IPS DF 6.9 (cell line): Measurements from ENCODE around the gene CA10.

ENCODE experiments used
- DNase-seq: peaks from one replicate; pipeline ENCODE4 v3.0.0-alpha.2; 2013; ENCODE audit warnings: low read depth, low spot score
- H3K27ac ChIP-seq: one replicate; pipeline ENCODE4 v1.5.1; 2013; ENCODE audit warnings: low read length, control low read depth
- H3K27me3 ChIP-seq: 2 replicates; pipeline ENCODE4 v1.6.1; 2013; ENCODE audit warnings: mild to moderate bottlenecking, low read length; ENCODE audit not compliant: control insufficient read depth, insufficient read depth
- H3K36me3 ChIP-seq: 2 replicates; pipeline ENCODE4 v1.6.1; 2013; ENCODE audit warnings: low read length; ENCODE audit not compliant: control insufficient read depth, insufficient read depth
- H3K4me1 ChIP-seq: 2 replicates; pipeline ENCODE4 v1.6.1; 2013; ENCODE audit warnings: low read length; ENCODE audit not compliant: control insufficient read depth, insufficient read depth
- H3K4me3 ChIP-seq: 2 replicates; pipeline ENCODE4 v1.5.1; 2013; ENCODE audit warnings: mild to moderate bottlenecking, low read length
- H3K9me3 ChIP-seq: 2 replicates; pipeline ENCODE4 v1.6.1; 2013; ENCODE audit warnings: low read length, inconsistent platforms; ENCODE audit not compliant: control insufficient read depth, insufficient read depth
- WGBS: extraction: QIAGEN DNeasy Blood & Tissue Kit; methylation state at CpG from one replicate; pipeline ENCODE4 v1.1.7; 2013; ENCODE audit warnings: mixed read lengths, missing lambda C conversion rate; ENCODE audit not compliant: insufficient read length, insufficient coverage; 5-methylcytosine and 5-hydroxymethylcytosine counted together

CA10 gene

GRCh38 chr17:52027081-52027480, 131.4 kb downstream of the CA10 start:
- H3K4me1 ChIP-seq, result no peaks in the 10 kb centered on the region
- no peak for DNase-seq
- no peaks in the 10 kb centered on the region for H3K9me3 ChIP-seq
- no CpG with 5 or more reads among the region's 2 CpGs for WGBS
- no peak overlapping the region for H3K27ac ChIP-seq
- no peaks in the 10 kb centered on the region for H3K36me3 ChIP-seq
- no peak overlapping the region for H3K4me3 ChIP-seq
- no peaks in the 10 kb centered on the region for H3K27me3 ChIP-seq

GRCh38 chr17:52026075-52026474, 132.4 kb downstream of the CA10 start:
- Histone ChIP-seq H3K36me3 (no peaks in the 10 kb centered on the region), H3K4me1 (no peaks in the 10 kb centered on the region), H3K27me3 (no peaks in the 10 kb centered on the region), H3K4me3 (no peak overlapping the region), H3K9me3 (no peaks in the 10 kb centered on the region), H3K27ac (no peak overlapping the region)
- WGBS, result no CpG with 5 or more reads among the region's 2 CpGs
- no peak for DNase-seq

GRCh38 chr17:52025236-52025635, 133.3 kb downstream of the CA10 start:
- Histone ChIP-seq H3K9me3 (no peaks in the 10 kb centered on the region), H3K36me3 (no peaks in the 10 kb centered on the region), H3K4me1 (no peaks in the 10 kb centered on the region), H3K27me3 (no peaks in the 10 kb centered on the region), H3K27ac (no peak overlapping the region), H3K4me3 (no peak overlapping the region)
- no peak for DNase-seq

- no peak for DNase-seq
- Histone ChIP-seq H3K27ac (no peak overlapping the region), H3K9me3 (no peaks in the 10 kb centered on the region), H3K4me1 (no peaks in the 10 kb centered on the region), H3K36me3 (no peaks in the 10 kb centered on the region), H3K27me3 (no peaks in the 10 kb centered on the region), H3K4me3 (no peak overlapping the region)
- no CpG with 5 or more reads among the region's 2 CpGs for WGBS
These were observed 134.1 kb downstream of the CA10 start for GRCh38 chr17:52024300-52024870.

- H3K27me3 ChIP-seq, result no peaks in the 10 kb centered on the region
- no peaks in the 10 kb centered on the region for H3K9me3 ChIP-seq
- no peaks in the 10 kb centered on the region for H3K4me1 ChIP-seq
- no peaks in the 10 kb centered on the region for H3K36me3 ChIP-seq
- no CpG with 5 or more reads among the region's 1 CpG for WGBS
- H3K27ac ChIP-seq, result no peak overlapping the region
- no peak for DNase-seq
- no peak overlapping the region for H3K4me3 ChIP-seq
These were observed 147.4 kb downstream of the CA10 start for GRCh38 chr17:52011064-52011463.

- no peak for DNase-seq
- H3K9me3 ChIP-seq, result no peaks in the 10 kb centered on the region
- no peaks in the 10 kb centered on the region for H3K4me1 ChIP-seq
- H3K4me3 ChIP-seq, result no peak overlapping the region
- no peaks in the 10 kb centered on the region for H3K27me3 ChIP-seq
- H3K36me3 ChIP-seq, result no peaks in the 10 kb centered on the region
- no CpG with 5 or more reads among the region's 3 CpGs for WGBS
- H3K27ac ChIP-seq, result no peak overlapping the region
These were observed 158.9 kb downstream of the CA10 start for GRCh38 chr17:51999654-52000053.

- no peak overlapping the region for H3K4me3 ChIP-seq
- no peaks in the 10 kb centered on the region for H3K9me3 ChIP-seq
- no peak overlapping the region for H3K27ac ChIP-seq
- H3K27me3 ChIP-seq, result no peaks in the 10 kb centered on the region
- no peak for DNase-seq
- no CpG with 5 or more reads among the region's 2 CpGs for WGBS
- H3K4me1 ChIP-seq, result no peaks in the 10 kb centered on the region
- no peaks in the 10 kb centered on the region for H3K36me3 ChIP-seq
These were observed 160.8 kb downstream of the CA10 start for GRCh38 chr17:51997723-51998122.

- Histone ChIP-seq H3K36me3 (no peaks in the 10 kb centered on the region), H3K4me1 (no peaks in the 10 kb centered on the region), H3K9me3 (no peaks in the 10 kb centered on the region), H3K27me3 (no peaks in the 10 kb centered on the region), H3K4me3 (no peak overlapping the region), H3K27ac (no peak overlapping the region)
- DNase-seq, result no peak
These were observed 162.6 kb downstream of the CA10 start for GRCh38 chr17:51995797-51996403.

- Histone ChIP-seq H3K27me3 (no peaks in the 10 kb centered on the region), H3K27ac (no peak overlapping the region), H3K4me3 (no peak overlapping the region), H3K36me3 (no peaks in the 10 kb centered on the region), H3K4me1 (no peaks in the 10 kb centered on the region), H3K9me3 (no peaks in the 10 kb centered on the region)
- no peak for DNase-seq
- no CpG with 5 or more reads among the region's 8 CpGs for WGBS
These were observed 165.6 kb downstream of the CA10 start for GRCh38 chr17:51992864-51993416.

- DNase-seq, result no peak
- H3K27me3 ChIP-seq, result no peaks in the 10 kb centered on the region
- H3K27ac ChIP-seq, result no peak overlapping the region
- no peaks in the 10 kb centered on the region for H3K9me3 ChIP-seq
- no peak overlapping the region for H3K4me3 ChIP-seq
- no CpG with 5 or more reads among the region's 1 CpG for WGBS
- no peaks in the 10 kb centered on the region for H3K4me1 ChIP-seq
- H3K36me3 ChIP-seq, result no peaks in the 10 kb centered on the region
These were observed 187.4 kb downstream of the CA10 start for GRCh38 chr17:51971121-51971520.

- DNase-seq, result no peak
- WGBS, result no CpG with 5 or more reads among the region's 7 CpGs
- no peak overlapping the region for H3K27ac ChIP-seq
- no peaks in the 10 kb centered on the region for H3K9me3 ChIP-seq
- no peaks in the 10 kb centered on the region for H3K27me3 ChIP-seq
- H3K36me3 ChIP-seq, result no peaks in the 10 kb centered on the region
- no peaks in the 10 kb centered on the region for H3K4me1 ChIP-seq
- no peak overlapping the region for H3K4me3 ChIP-seq
These were observed 196.8 kb downstream of the CA10 start for GRCh38 chr17:51961689-51962088.
